Kidney tubule cell (primary cell): ENCODE measurements around the gene PLSCR3.

Source experiments
- DNase-seq: peaks from one replicate; pipeline ENCODE4 v3.0.0-alpha.2; 2018; ENCODE audit warnings: low spot score

The PLSCR3 gene

GRCh38 chr17:7405350-7406234 is 11.3 kb upstream of the PLSCR3 start:
- DNase-seq: no peak

DNA sequence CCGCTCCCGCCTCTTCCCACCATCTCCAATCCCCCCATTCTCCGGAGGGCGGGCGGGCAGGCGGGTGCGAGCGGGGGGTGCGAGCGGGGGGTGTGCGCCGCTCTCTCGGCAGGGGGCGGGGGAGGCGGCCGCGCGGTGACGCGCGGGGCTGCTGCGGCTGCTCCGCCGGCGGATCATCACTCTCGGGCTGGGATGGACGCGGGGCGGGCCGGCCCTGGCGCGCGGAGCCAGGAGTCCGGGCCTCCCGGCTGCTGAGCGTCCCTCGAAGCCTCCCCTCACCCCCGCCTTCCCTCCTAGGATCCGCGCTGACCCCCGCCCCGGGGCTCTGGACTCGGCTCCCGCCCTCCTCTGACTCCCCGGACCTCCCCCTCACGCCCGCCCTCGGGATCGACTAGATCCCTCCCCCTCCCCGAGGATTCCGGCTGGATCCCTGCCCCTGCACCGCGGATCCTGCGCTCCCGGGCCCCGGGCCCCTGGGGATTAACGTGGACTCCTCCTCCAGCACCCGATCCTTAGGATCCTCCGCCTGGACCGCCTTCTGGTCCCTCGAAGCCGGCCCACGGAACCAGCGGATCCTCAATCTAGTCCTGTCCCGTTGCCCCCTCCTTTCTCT is 10.5 kb upstream of the PLSCR3 start:
- no peak for DNase-seq

DNA sequence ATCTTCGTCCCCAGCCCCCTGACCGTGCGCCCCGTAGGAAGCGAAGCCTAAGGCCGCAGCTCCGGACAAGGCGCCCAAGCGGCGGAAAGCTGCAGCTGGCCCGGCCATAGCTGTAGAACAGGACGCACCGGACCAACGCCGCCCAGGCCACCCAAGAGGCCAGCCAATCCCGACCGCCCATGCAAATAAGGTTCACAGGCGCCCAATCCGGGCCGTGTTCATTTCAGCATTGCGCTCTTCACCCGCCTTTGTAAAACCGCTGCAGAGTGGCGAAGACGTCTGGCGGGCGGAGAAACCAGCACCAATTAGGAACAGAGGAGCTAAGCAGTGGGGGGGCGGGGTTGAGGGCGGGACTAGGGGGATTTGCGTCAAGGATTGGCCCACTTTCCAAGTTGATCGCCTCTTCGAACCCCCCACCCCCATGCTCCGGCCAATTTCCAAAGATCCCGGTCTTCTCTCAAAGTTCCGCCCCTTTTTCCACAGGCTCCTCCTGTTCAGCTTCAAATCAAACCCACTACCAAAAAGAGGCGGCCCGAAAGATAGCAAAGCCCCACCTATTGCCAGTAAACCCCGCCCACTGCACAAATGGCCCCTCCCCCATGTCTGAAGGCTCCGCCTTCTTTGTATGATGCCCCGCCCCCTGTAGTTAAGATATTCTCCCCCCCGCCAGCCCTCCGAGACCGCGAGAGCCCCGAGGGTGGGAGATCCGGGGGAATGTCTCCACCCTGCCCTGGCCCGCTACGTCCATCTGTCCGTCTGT is 9.8 kb upstream of the PLSCR3 start, which contains the start of gene TMEM256:
TMEM256 (minus strand) TSS at position 121 of the 760 bp plus-strand sequence; CDS start at position 108, 13 bp downstream.
- DNase-seq: peak; percentile 99

DNA sequence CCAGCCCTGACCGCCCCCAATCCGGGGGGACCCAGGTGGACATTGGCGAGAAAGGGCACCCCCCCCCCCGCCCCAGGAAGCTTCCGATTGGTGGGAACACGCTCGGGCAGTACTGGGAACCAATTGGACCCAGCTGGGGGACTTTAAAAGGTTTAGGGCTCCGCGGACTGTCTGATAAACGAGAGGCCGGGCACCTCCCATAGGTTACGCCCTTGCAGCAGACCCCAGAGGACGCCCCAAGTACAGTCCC is 9.3 kb upstream of the PLSCR3 start:
- DNase-seq: no peak

- peak; percentile 23 for DNase-seq
Observed at GRCh38 chr17:7403043-7403726, 8.9 kb upstream of the PLSCR3 start.

DNA sequence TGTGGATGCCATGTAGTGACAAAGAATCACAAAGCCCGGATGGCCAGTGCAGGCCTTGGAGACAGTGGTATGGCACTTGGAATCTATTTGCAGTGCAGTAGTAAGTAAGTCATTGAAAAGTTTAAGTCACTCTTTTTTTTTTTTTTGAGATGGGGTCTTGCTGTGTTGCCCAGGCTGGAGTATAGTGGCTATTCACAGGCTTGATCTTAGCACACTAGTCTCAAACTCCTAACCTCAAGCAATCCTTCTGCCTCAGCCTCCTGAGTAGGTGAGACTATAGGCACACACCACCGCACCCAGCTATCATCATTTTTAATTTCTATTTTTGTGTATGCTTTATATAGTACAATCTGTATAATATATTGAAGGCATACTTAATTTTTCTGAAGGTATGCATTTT is 4.3 kb upstream of the PLSCR3 start:
- no peak for DNase-seq

DNA sequence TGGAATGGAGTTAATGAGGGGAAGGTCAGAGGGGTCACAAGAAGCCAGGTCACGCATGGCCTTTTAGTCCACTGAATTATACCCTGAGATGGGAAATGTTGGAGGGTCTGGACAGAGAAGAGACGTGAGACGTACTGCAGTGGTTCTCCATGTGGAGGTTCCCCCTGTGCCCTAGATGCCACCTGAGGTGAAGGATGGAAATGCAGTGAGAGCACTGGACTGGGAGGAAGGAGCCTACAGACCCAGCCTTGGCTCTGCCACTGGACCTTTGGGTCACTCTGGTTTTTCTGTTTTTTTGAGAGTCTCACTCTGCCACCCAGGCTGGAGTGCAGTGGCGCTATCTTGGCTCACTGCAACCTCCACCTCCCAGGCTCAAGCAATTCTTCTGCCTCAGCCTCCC is 1.8 kb upstream of the PLSCR3 start:
- no peak for DNase-seq

GRCh38 chr17:7393613-7394451 is 493 bp downstream of the PLSCR3 start:
- DNase-seq: peak; percentile 29

DNA sequence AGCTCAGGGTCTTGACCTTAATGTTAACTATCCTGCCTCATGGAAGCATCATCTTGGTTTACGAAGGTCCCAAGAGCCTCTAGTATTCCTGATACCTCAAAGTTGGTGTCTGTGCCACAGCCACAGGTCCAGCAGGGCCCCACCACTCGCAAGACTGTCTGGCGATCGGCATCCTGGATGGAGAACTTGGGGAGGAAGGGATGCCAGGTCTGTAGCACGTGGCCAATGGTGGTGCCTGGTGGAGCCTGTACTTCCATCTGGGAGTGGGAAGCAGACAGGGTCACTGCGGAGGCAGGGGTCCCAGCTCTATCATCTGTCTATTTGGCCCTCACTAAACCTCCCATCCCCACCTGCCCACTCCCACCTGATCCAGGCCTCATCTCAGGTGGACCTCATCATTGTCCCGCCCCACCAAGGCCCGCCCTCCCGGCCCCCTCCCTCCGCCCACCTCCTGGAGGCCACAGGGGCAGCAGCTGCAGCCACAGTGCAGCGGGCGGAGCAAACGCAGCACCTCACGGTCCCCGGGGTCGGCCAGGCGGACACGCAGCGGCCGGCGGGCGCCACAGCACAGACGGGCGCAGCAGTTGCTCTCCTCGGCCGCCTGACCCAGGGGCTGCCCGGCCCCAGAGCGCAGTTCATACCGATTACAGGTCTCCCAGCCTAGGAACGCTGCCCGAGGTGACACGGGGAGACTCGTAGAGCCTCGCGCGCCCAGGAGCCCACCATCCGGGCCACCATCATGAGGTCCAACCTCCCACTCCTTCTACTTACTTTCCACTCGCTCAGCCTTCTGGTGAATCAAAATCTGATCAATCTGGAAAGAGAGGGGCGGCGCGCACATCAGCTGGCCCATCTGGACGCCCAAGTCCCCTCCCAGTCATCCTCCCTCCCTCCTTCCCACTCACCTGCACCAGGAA is 1.4 kb downstream of the PLSCR3 start:
- DNase-seq: no peak

GRCh38 chr17:7391307-7391706 is 3.0 kb downstream of the PLSCR3 start:
- no peak for DNase-seq

DNA sequence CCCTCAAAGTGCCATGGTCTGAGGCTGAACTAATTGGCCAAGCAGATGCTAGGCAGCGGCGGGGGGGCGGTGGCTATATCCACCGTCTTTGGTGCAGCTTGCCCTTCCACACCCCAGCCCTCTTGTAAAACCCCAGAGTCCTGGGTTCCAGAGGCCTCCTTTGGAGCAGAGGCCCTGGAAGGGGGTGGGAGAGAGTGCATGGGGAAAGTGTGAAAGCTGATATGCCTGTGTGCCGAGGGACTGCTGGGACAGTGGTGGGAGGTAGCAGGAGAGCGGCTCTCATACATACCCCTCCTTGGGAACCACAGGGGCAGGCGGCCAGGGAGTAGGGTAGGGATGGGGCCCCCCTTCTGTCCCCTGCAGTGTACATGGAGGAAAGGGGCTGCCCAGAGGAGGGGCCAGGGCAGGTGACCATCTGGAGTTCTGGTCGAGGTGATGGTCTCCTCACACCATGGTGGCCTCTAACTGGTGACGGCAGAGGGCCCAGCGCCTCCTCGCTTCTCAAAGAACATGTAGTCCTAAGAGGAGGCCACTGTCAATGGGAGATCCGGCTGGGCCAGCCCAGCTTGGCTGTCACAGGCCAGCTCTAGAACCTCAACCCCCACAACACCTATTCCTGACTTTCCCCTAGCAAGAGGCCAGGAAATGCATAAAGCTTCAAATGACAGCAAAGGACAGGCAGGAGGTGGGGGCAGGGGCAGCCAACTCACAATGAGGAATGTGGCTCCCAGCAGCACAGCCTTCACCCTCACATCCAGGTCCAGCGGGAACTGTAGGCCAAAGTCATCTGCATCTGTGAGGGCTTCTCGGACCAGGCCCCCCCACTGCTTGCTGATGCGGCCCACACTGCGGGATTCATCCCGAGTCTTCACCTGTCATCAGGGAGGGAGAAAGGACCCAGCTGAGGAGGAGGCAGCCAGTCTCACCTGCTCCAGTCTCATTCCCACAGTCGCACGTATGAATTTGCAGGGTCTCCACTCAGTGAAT is 4.1 kb downstream of the PLSCR3 start:
- no peak for DNase-seq

- DNase-seq: no peak
Observed at GRCh38 chr17:7388856-7389255, 5.5 kb downstream of the PLSCR3 start.

DNA sequence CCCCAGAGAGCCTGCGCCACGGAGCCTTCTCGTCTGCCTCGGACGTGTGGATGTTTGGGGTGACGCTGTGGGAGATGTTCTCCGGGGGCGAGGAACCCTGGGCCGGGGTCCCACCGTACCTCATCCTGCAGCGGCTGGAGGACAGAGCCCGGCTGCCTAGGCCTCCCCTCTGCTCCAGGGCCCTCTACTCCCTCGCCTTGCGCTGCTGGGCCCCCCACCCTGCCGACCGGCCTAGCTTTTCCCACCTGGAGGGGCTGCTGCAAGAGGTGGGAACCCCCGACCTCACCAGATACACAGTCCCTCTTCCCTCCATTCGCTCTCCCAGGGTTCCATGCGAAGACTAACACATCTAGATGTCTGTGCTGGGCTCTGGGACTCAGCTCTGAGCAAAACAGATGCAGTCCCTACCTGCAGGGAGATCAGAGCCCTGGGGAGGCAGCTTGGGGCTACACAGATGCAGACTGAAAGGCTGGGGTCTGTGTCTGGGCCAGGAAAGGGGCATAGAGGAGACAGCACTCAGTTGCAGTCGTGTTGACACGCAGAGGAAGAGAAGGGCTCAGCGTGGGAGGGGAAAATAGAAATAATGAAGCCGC is 9.7 kb downstream of the PLSCR3 start:
- DNase-seq: no peak

DNA sequence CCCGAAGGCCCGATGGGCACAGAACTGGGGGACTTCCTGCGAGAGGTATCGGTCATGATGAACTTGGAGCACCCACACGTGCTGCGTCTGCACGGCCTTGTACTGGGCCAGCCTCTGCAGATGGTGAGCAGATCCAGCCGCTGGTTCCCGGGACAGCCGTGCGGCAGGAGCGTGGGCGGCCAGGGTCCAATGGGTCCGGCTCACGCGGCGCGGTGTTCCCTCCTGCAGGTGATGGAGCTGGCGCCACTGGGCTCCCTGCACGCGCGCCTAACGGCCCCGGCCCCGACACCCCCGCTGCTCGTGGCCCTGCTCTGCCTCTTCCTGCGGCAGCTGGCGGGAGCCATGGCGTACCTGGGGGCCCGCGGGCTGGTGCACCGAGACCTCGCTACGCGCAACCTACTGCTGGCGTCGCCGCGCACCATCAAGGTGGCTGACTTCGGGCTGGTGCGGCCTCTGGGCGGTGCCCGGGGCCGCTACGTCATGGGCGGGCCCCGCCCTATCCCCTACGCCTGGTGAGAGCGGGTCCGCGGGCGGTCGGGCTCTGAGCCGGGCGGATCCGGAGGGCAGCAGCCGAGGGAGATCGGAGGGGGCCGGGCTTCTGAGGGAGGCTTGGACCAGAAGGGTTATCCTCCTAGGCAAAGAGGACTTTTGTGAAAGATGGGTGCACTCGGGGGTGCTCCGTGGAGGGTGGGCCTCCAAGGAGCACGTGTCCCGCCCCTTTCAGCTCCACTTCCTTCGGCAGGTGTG is 10.4 kb downstream of the PLSCR3 start:
- DNase-seq: no peak

GRCh38 chr17:7383371-7383741 is 11.0 kb downstream of the PLSCR3 start:
- no peak for DNase-seq

DNA sequence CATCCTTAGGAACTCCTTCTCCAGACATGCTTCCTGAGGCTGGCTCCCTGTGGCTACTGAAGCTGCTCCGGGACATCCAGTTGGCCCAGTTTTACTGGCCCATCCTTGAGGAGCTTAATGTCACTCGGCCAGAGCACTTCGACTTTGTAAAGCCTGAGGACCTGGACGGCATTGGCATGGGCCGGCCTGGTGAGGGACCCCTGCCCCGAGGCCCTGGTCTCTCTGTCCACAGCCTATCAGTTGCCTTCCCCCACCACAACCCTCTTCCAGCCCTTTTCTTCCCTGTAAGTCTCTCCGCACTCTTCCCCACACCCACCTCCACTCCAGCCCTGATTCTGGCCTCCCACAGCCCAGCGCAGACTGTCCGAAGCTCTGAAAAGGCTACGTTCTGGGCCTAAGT is 11.4 kb downstream of the PLSCR3 start:
- no peak for DNase-seq

DNA sequence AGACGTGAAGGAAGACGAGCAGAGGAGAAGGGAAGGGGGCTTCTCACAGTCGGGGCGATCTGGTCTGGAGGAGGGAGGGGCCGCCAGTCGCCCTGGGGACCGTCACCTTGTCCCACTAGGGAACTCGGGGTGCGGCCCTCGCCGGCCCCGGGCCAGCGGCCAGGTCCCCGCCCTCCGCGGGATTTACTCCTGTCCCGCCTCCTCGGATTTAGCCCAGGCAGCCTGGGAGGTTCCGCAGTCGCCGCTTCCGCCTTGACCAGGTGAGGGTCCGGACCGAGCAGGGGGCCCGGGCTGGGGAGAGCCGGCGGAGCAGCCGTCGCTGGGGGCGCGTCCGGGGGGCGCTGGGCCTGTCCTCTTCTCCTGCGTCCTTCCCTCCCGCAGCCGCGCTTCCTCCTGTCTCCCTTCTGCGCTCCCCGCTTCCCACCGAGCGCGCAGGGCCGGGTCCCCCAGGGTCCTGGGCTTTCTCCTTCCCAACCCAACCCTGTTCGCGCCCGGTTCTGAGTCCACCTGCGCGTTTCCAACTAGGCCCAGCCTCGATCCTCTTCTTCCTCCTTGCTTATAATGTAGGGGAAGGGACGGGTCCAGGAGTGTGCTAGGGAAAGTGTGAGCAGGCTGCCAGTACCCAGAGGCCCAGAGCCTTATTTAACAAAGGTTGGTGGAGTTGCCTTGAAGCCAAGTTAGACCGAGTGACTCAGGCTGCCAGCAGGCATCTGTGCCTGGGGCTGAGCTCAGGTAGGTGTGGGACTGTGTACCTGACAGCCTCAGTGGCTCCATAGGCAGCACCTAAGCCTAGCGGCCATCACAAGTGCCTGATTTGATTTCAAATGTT is 13.3 kb downstream of the PLSCR3 start, which contains the start of gene TNK1:
TNK1 (plus strand) TSS at position 235 of the 829 bp plus-strand sequence. CDS start 1,838 bp downstream, outside the sequence.
- DNase-seq: peak; percentile 72
